Measurements from ENCODE around the gene TMEM273. TPM values are rescaled to one million over a fixed set of nuclear protein-coding genes. Genes with fewer than 3 reads are reported as not detected.

The TMEM273 gene
- total RNA-seq, 1 donor from 2014 or later: 0.42 TPM

GRCh38 chr10:49212783-49213182 is 24.6 kb upstream of the TMEM273 start:
- Histone ChIP-seq H3K4me3 (ENCODE audit: low read depth, low read length) (no peak overlapping the region), H3K36me3 (ENCODE audit: control insufficient read depth, insufficient read depth, low read length) (no peaks in the 10 kb centered on the region), H3K27me3 (ENCODE audit: control insufficient read depth, insufficient read depth, low read length) (no peaks in the 10 kb centered on the region)
- TF ChIP-seq CTCF (IDR thresholded peaks at IDR 0.05; ENCODE audit: insufficient read depth, low read length, poor library complexity, severe bottlenecking): no peak
- DNase-seq (ENCODE audit: low read depth): no peak

GRCh38 chr10:49212076-49212475 is 23.9 kb upstream of the TMEM273 start:
- Histone ChIP-seq H3K4me3 (ENCODE audit: low read depth, low read length) (no peak overlapping the region), H3K36me3 (ENCODE audit: control insufficient read depth, insufficient read depth, low read length) (no peaks in the 10 kb centered on the region), H3K27me3 (ENCODE audit: control insufficient read depth, insufficient read depth, low read length) (no peaks in the 10 kb centered on the region)
- DNase-seq (ENCODE audit: low read depth): no peak
- TF ChIP-seq CTCF (IDR thresholded peaks at IDR 0.05; ENCODE audit: insufficient read depth, low read length, poor library complexity, severe bottlenecking): no peak

- TF ChIP-seq CTCF (IDR thresholded peaks at IDR 0.05; ENCODE audit: insufficient read depth, low read length, poor library complexity, severe bottlenecking): no peak
- no peaks in the 10 kb centered on the region for H3K36me3 ChIP-seq (ENCODE audit: control insufficient read depth, insufficient read depth, low read length)
- no peaks in the 10 kb centered on the region for H3K27me3 ChIP-seq (ENCODE audit: control insufficient read depth, insufficient read depth, low read length)
- no peak for DNase-seq (ENCODE audit: low read depth)
- no peak overlapping the region for H3K4me3 ChIP-seq (ENCODE audit: low read depth, low read length)
These were observed 20.8 kb upstream of the TMEM273 start for GRCh38 chr10:49208996-49209395.

GRCh38 chr10:49207936-49208487 is 19.8 kb upstream of the TMEM273 start:
- Histone ChIP-seq H3K4me3 (ENCODE audit: low read depth, low read length) (no peak overlapping the region), H3K36me3 (ENCODE audit: control insufficient read depth, insufficient read depth, low read length) (no peaks in the 10 kb centered on the region), H3K27me3 (ENCODE audit: control insufficient read depth, insufficient read depth, low read length) (no peaks in the 10 kb centered on the region)
- DNase-seq (ENCODE audit: low read depth): no peak
- no peak for TF ChIP-seq CTCF (IDR thresholded peaks at IDR 0.05; ENCODE audit: insufficient read depth, low read length, poor library complexity, severe bottlenecking)

- TF ChIP-seq CTCF (IDR thresholded peaks at IDR 0.05; ENCODE audit: insufficient read depth, low read length, poor library complexity, severe bottlenecking): no peak
- Histone ChIP-seq H3K36me3 (ENCODE audit: control insufficient read depth, insufficient read depth, low read length) (no peaks in the 10 kb centered on the region), H3K4me3 (ENCODE audit: low read depth, low read length) (no peak overlapping the region)
These were observed 18.9 kb upstream of the TMEM273 start for GRCh38 chr10:49207113-49207512.

GRCh38 chr10:49205206-49205605 is 17.0 kb upstream of the TMEM273 start:
- H3K36me3 ChIP-seq (ENCODE audit: control insufficient read depth, insufficient read depth, low read length): no peaks in the 10 kb centered on the region
- no peak for TF ChIP-seq CTCF (IDR thresholded peaks at IDR 0.05; ENCODE audit: insufficient read depth, low read length, poor library complexity, severe bottlenecking)
- DNase-seq (ENCODE audit: low read depth): no peak
- H3K4me3 ChIP-seq (ENCODE audit: low read depth, low read length): no peak overlapping the region
- H3K27me3 ChIP-seq (ENCODE audit: control insufficient read depth, insufficient read depth, low read length): no peaks in the 10 kb centered on the region

More at GRCh38 chr10:49207113-49207512, 18.9 kb upstream of the TMEM273 start:
- no peak for DNase-seq (ENCODE audit: low read depth)
- H3K27me3 ChIP-seq (ENCODE audit: control insufficient read depth, insufficient read depth, low read length): no peaks in the 10 kb centered on the region

Measured in kidney epithelial cell (primary cell).